Testis (tissue), 2 donors: Measurements from ENCODE around the gene PSD2.

Experiments
- CTCF ChIP-seq, 3 experiments: fragments of 450-650 bp in 2 of 3; fragments of 200-600 bp in 1 of 3; sonication (generic) in 1 of 3; IDR thresholded peaks; one replicate each; pipeline ENCODE4 v1.5.1; 2016 to 2019; ENCODE audit warnings: antibody characterized with exemption in 3 of 3, mild to moderate bottlenecking in 2 of 3, moderate library complexity in 1 of 3
- POLR2A ChIP-seq: fragments of 450-650 bp; IDR thresholded peaks from one replicate; pipeline ENCODE4 v1.6.1; 2017; ENCODE audit warnings: antibody characterized with exemption, mild to moderate bottlenecking, moderate library complexity

GRCh38 chr5:139848508-139849100 lies 53.0 kb downstream of the PSD2 start:
- TF ChIP-seq POLR2A (no peak), CTCF (IDR thresholded peaks at IDR 0.05) (no peak)
